Activated T-cell treated with anti-CD3 and anti-CD28 coated beads for 48 hours (primary cell): ENCODE measurements around the gene DSCAML1.

Experiments
- DNase-seq: peaks from one replicate; pipeline ENCODE4 v3.0.0-alpha.2; 2020; ENCODE audit warnings: low read depth

DSCAML1 gene

DNA sequence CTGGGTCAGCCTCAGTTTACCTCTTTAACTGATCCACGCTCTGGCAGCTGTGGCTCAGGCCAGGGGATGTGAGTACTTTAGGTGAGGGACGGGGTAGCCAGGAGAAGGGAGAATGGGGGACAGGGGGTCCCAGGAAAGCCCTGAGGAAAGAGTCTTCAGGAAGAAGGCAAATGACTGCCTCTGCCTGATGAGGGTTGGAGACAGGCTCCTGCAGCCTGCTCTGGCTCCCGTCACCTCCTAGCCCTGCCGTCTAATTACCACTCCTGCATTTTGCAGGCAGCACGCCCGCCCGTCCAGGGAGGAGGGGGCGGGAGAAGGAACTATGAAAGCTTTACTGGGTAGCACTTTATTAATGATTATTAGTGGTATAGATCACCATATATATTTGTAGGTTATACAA lies 352.8 kb downstream of the DSCAML1 start:
- no peak for DNase-seq

DNA sequence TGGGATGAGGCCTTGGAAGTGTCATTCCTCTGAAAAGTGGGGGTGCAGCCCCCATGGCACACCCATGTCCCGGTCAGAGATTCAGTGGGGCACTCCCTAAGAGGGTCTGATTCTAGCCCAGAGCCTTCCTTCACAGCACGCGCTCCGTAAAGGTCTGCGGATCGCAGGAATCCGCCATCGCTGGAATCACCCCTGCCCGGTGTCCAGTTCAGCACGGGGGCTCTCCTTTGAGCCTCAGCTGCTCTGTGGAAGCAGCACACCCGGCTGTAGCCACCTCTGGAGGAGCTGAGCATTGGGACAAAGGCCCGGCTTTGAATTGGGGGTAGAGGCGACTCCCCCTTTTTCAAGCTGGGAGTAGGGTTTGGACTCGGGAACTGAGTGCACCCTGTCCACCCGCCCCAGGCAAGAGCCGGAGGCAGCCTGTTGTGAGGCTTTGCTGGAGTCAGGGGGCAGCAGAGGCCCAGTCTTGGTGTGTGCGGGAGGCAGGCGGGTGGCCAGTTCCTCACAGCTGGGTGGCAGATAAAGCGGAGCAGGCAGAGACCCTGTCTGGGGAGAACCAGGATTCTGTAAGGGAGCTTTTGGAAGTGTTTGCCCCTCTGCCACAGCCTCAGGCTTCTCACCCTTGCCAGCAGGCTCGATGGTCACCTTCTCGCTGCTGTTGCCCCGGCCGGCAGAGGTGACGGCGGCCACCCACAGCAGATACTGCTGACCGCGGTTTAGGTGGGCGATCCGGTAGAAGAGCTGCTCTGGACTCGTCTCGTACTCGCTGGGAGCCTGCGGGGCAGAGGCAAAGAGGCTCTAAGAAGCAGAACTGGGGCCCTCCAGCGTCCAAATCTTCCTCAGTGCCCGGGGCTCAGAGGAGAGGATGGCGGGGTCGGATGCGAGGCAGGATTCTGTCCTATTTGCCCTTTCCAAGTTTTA lies 353.5 kb downstream of the DSCAML1 start:
- peak; percentile 9 for DNase-seq

DNA sequence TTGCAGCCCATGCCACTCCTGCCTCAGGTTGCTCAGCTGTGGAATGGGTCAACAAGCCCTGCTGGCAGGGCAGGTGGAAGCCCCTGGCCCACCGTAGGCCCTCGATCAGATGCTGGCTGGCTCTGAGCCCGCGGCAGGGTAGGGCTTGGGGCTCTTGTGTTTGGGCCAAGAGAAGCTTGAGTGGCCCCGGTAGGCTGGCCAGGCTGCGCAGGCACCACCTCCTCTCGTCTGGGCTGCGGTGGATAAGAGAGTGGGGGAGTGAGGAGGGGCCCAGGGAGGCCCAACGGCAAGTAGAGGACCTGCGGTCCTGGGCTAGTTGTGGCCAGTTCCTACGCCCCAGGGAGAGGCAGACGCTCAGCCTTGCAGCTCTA lies 354.2 kb downstream of the DSCAML1 start:
- no peak for DNase-seq

DNA sequence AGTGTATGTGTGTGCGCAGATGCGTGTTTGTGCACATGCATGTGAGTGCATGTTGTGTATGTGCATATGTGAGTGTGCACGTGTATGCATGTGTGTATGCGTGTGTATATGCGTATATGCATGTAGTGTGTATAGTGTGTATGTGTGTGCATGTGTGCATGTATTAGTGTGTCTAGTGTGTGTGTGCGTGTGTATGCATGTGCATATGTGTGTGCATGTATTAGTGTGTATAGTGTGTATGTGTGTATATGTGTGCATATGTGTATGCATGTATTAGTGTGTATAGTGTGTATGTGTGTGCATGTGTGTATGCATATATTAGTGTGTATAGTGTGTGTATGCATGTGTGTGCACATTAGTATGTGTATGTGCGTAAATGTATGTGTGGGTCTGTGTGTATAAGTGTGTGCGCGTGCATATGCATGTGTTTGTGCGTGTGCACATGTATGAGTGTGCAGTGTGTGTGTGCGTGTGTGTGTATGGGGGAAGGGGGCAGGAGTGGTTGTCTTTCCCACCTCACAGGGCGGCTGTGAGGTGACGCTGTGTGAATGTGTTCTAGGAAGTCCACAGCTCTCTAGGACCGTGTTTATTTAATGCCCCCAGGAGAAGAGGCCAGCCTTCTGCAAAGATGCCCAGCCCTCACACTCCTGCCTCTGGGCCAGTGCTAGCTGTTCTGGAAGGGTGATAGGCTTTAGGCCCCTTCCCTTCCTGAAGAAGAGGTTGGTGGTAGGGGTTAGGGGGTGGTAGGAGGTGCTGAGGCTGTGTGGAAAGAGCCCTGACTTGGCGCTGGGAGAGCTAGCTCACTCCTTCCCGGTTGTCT lies 354.8 kb downstream of the DSCAML1 start:
- no peak for DNase-seq

DNA sequence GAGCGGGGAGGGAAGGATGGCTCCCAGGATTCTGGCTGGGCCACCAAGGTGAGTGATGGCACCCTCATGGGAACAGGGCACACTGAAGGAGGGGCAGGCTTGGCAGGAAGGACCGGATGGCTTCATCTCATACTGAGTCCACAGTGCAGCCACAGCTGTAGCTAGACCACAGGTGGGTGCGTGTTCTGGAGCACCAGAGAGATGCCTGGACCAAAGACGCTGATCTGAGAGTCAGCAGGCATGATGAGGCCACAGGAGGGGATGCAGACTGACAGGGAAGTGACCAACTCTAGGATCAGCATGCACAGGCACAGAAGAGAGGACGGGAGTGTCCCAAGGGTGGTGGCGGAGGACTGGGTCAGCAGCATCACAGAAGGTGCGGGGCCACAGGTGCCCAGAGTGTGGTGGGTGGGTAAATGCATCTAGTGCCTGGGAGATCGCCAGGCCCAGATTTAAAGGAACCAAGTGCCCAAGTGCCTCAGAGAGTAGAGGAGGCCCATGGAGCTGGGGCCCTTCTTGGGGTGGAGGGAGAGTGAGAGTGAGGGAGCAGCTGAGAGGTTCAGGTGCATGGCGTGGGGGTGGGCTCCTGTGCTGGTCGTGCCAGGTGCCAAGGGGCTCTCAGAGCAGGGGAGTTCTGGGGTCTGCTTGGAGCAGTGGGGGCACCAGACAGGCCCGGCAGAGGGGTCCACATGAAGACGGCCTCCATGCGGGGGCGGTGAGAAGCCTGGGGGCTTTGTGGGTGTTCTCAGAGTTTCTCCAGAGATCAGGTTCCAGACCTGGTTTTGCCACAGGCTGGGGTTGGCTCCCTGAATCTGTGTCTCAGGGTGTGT lies 355.7 kb downstream of the DSCAML1 start:
- no peak for DNase-seq

DNA sequence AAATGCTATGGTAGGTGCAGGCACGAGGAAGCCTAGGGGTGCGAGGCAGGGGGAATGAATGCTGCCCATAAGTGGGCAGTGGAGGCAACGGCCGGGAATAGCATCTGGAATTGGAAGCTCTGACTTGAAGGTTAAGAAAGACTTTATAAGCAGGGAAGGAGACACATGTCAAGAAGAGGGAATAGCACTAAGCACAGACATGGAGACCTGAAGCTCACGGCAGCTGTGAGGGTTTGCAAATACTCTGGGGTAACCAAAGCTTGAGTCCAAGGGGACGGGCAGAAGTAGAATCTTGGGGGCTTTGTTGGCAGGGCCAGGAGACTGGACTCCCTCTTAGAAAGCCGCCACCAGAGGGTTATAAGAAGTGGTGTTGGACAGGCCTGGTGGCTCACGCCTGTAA lies 356.8 kb downstream of the DSCAML1 start:
- DNase-seq: no peak

DNA sequence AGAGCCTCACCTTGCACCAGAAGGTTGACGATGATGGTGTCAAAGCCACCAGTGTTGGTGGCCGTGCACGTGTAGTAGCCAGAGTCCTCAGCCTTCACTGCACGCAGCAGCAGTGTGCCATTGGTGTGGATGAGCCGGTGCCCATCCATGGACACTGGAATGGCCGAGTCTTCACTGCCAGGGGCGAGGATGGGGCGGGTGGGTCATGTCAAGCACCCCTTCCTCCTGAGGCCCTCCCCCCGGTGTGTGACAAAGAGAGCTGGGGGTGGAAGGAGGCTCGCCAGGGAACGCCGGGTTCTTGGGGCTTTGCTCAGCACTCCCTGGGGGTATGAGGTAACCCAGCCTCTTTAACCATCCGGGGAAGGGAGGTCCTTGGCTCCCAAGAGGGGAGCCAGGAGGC lies 357.8 kb downstream of the DSCAML1 start:
- DNase-seq: no peak

DNA sequence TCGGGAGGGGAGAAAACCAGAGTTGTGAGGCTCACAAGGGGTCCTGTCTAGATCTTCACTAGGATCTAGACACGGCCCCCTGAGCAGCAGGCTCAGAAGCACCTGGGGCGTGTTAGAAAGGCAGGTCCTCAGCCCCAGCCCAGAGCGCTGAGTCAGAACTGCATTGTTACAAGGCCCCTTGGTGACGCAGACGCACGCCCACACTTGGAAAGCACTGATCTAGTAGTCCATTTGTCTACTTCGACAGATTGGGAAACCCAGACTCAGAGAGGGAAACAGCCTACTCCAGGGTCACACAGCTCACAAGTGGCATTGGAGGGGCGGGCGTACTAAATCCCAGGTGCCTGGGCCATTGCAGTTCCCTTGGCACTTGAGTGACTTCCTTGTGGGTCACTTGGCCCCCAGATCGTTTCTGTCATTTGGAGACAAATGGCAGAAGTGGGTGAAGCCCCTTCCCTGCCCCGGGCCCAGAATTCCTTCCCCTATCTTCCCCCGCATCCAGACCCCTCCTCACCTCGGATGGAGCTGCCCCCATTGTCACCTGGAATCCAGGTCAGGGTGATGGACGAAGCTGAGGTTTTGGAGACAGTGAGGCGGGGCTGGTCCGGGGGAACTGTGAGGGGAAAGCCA lies 358.5 kb downstream of the DSCAML1 start:
- no peak for DNase-seq

DNA sequence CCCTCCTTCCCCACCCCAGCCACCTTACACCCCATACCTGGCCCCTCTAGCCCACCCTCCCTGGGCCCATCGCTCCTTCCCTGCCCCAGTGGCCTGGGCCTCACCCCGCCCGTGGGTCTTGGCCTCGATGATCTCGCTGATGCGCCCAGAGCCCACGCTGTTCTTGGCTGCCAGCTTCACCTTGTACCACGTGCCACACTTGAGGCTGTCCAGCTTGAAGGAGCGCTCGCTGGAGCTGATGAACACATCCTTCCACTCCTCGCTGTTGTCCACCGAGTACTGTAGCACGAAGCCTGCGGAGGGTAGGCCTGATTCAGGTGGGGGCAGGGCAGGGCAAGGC lies 359.3 kb downstream of the DSCAML1 start:
- no peak for DNase-seq

DNA sequence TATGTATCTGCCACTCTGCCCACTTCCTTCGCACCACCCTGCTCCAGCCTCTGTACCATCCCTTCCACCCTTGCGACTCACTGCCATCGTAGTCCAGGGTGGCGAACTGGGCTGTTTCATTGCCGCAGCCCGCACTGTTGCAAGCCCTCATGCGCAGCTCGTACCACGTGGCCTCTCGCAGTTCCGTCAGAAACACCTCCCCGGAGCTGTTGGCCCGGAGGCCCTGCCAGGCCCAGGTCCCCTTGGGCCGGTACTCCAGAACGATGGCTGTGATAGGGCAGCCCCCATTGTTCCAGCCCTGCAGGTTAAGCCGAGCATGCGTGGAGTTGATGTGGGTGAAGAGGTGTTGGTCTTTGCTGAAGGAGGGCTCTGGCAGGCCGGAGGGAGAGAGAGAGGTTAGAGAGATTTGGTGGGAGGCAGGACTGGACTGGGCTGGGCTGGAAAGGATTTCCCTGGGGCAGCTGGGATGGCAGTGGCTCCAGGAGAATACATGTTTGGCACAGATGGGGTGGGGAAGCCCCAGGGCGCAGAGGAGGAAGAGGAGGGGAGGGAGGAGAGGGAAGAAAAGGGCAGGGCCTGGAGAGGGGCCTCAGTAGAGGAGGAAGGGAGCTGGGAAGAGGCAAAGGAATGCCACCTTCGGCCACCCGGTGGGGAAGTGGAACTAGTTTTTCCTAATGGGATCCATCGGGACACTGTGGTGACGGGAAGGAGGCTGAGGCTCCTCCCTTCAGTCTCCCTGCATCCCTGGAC lies 359.8 kb downstream of the DSCAML1 start:
- no peak for DNase-seq

DNA sequence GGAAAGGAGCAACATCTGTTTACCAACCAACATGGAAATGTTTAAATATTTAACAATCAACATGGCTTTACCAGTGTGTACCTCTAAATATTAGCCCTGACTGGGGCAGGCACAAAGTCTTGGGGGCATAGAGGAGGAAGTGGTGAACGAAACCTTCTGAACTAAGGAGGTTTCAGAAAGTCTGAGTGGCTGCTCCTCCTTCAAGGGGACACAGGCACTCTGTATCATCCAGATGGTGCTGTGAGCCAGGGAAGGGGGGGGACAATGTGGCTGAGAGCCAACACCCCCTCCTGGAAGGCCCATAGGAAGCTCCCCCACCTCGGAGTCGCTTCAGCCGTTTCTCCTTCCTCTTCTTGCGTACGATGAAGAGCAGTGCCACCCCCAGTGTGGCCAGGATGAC lies 361.7 kb downstream of the DSCAML1 start:
- no peak for DNase-seq

DNA sequence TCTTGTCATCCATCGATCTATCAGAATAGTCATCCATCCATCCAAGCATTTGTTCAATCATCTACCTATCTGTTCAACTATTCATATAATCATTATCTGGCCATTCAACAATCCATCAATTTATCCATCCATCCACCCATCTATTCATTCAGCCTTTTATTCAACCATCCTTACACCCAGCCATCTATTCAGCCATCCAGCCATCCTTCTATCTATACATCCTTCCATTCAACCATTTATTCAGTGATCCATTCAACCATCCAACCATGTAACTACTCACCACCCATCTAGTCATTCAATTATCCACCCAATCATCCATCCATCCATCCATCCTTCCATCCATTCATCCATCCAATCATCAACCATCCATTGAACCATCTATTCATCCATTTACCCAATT lies 362.5 kb downstream of the DSCAML1 start:
- no peak for DNase-seq

DNA sequence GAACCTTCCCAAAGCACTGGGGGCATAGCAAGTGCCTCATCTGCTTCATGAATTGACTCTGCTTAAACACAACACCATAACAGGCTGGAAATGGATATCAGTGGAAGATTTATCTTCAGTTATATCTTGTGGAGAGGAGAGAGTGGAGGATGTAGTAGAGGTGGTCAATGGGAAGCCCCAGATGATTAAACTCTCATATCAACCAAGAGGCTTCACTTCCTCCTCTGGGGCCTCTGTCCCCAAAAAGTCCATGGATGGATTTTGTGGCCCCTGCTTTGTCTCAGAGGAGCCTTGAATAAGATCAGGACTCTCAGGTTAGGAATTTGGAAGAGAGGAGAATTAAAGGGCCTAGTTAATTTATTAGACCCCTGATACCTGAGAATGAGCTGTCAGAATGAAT lies 363.3 kb downstream of the DSCAML1 start:
- no peak for DNase-seq

DNA sequence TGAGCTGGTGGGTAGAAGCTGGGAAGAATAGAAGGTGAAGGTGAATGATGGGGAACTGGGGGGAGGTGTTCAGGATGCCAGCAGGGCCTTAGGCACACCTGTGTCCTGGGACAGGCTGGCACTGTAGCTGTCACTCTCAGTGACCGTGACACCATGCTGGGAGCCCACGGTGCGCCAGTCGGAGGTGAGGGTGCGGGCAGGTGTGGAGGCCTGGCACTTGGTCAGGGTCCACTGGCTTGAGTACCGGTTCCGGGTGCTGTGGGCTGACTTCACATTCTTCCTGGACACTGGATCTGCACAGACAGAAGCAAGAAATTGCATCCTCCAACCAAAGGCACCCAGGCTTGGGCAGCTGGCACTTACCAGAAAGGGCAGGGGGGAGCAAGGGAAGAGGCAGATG lies 365.6 kb downstream of the DSCAML1 start:
- no peak for DNase-seq

DNA sequence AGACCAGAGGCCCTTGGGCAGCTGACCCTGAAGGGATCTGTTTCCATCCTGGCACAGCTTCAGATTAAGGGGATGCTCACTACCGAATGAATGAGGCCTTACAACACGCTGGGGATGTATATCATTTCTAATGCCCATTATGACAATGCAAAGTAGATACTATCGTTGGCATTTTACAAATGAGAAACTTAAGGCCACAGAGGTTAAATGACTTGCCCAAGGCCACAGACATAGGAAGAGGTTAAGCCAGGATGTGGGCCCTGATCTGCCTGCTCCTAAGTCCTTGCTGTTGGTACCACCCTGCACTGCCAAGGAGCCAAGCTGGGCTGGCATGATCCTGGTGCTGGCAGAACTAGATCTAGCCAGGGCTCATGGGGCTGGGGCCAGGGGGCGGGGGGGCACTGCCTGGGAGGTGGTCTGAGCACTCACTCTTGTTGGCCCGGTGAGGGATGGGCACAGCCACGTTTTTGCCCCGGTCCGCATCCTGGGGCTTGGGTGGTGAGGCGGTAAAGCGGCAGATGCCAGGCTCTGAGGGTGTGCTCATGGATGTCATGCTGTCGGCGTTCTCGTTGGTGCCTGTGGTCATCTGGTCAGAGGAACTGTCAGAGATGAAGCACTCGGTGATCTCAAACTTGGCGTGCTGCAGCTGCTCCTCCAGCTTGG lies 366.6 kb downstream of the DSCAML1 start:
- DNase-seq: no peak

DNA sequence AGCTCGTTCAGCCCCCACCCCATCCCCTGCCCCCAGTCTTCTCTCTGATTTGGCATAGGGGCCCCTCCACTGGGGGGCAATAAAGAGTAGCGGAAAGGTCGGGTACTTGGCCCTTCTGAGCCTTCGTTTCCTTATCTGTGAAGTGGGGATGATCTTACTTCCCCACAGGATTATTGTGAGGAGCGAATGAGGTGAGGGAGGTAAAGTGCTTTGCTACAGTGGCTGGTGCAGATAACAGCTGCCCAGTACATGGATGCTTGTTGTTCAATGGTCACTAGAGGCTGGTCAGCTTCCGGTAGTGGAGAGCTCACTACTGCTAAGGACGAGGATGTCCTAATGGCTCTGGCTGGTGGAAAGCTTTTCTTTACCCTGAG lies 368.2 kb downstream of the DSCAML1 start:
- no peak for DNase-seq

DNA sequence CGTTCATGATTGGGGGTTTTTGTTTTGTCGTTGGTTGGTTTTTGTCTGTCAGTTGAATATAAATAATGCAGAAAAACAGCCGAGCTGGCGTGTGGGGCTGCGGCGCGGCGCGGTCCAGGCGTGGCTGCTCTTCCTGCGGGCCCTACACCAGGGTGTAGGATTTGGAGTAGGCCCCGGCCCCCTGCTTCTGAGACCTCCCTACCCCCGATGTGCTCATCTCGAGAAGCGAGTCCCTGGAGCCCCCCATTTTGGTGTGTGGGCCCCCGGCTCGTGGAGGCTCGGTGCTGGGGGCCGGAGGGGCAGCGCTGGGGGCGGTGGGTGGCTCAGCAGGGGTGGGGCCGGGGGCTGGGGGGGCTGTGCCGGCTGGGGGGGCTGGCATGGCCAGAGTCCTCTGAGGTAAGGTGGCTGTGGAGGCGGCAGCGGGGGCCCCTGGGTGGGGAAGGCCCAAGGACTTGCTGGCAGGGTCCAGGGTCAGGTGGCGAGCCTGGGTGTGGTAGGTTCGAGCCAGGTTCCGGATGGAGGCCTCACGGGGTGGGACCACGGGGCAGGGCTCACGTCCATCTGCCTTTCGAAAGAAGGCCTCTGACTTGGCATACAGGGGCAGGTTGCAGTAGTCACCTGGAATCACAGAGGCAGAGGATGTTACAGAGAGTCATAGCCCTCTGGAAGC lies 368.7 kb downstream of the DSCAML1 start:
- DNase-seq: no peak

DNA sequence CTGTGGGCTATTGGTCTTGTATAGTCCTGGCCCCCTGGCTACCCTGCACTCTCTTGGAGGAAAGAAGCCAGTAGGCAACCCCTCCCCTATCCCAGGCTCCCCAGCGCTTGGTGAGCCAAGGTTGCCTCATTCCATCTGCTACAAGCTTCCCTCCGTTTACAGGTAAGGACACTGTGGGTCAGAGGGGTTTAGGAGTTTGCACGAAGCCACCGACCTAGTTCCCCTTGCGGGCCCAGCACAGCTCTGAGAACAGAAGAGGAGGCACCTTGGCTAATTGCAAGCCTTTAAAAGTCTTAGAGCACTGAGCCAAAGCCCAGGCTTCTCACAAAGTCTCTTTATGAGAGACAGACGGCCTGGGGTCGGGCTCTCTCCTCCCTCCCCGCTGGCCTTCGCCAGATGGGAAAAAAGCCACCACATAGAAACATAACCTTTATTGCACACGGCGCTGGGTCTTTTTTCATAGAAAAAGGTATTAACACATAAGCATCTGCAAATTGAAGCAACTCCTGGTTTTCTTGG lies 369.6 kb downstream of the DSCAML1 start:
- DNase-seq: no peak

DNA sequence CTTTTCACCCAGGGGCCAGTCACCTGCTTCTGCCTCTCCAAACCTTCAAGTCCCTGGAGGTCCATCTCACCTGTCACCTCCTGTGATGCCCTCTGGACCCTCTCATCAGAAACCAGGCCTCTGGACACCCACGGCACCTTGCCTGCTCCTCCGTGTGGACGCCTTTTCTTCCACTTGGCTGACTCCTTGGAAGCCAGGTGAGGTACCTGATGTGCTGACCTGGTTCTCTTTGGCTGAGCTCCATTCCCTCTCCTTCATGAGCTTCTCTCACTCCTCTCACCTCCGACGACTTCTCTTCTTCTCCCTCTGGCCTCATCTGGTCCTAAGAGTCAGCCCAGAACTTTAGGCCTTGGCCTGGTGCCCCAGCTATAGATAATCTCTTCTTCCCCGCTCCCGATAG lies 370.1 kb downstream of the DSCAML1 start:
- no peak for DNase-seq

DNA sequence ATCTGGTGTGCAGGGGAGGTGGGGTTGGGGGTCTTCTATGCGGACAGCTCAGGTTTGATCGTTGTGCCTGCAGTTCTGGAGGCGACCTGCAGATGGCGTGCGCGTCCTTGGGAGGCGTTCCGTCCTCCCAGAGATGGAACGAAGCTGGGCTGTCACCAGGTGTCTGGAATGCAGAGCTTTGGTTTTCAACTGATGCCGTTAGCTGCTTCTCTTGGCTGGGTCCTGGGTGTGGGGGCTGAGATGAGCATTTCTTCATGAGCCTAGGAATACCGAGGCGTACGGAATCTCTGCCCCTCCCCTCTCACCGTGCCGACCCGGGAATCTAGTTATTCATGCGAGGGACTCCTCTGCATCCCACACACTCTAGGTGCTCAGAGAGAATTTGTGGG lies 370.7 kb downstream of the DSCAML1 start:
- DNase-seq: peak; percentile 65
